ENCODE data around the gene COQ5. TPM values are rescaled to one million over a fixed set of nuclear protein-coding genes. Genes with fewer than 3 reads are reported as not detected.
"Not testable (repeated sequence)": the region's sequence is repeated elsewhere in the genome, so short reads cannot be mapped to it uniquely, and the experiment has no call there.

Gene COQ5
- total RNA-seq (2014; rRNA removed; shearing (Covaris generic)), result 34.4 and 39.3 TPM in 2 replicates

- DNase-seq (ENCODE audit: low read depth), result peak; percentile 81
Observed at GRCh38 chr12:120528861-120529525, at the start of gene COQ5. TSS of gene COQ5 (minus strand) at chr12:120529158. CDS start at chr12:120529141, 17 bp downstream.

- DNase-seq (ENCODE audit: low read depth), result no peak
Observed at GRCh38 chr12:120574106-120574505, 45.1 kb upstream of the COQ5 start.

- no peak for DNase-seq (ENCODE audit: low read depth)
Observed at GRCh38 chr12:120573560-120573959, 44.6 kb upstream of the COQ5 start.

- DNase-seq (ENCODE audit: low read depth), result no peak
Observed at GRCh38 chr12:120571299-120571698, 42.3 kb upstream of the COQ5 start.

- DNase-seq (ENCODE audit: low read depth), result no peak
Observed at GRCh38 chr12:120563495-120563894, 34.5 kb upstream of the COQ5 start.

GRCh38 chr12:120562906-120563305 lies 33.9 kb upstream of the COQ5 start:
- no peak for DNase-seq (ENCODE audit: low read depth)

GRCh38 chr12:120557589-120557988 lies 28.6 kb upstream of the COQ5 start:
- no peak for DNase-seq (ENCODE audit: low read depth)

GRCh38 chr12:120554678-120555077 lies 25.7 kb upstream of the COQ5 start:
- DNase-seq (ENCODE audit: low read depth), result no peak

GRCh38 chr12:120546050-120546386 lies 17.1 kb upstream of the COQ5 start:
- DNase-seq (ENCODE audit: low read depth), result no peak

- no peak for DNase-seq (ENCODE audit: low read depth)
Observed at GRCh38 chr12:120544691-120545090, 15.7 kb upstream of the COQ5 start.

- DNase-seq (ENCODE audit: low read depth), result no peak
Observed at GRCh38 chr12:120542166-120542565, 13.2 kb upstream of the COQ5 start.

GRCh38 chr12:120540445-120540844 lies 11.5 kb upstream of the COQ5 start:
- no peak for DNase-seq (ENCODE audit: low read depth)

- DNase-seq (ENCODE audit: low read depth), result peak; percentile 56
Observed at GRCh38 chr12:120539303-120539702, 10.3 kb upstream of the COQ5 start.

- DNase-seq (ENCODE audit: low read depth), result peak; percentile 96
Observed at GRCh38 chr12:120538281-120539156, 9.6 kb upstream of the COQ5 start.

GRCh38 chr12:120537856-120538220 lies 8.9 kb upstream of the COQ5 start:
- DNase-seq (ENCODE audit: low read depth), result peak; percentile 19

GRCh38 chr12:120536064-120536791 lies 7.3 kb upstream of the COQ5 start:
- DNase-seq (ENCODE audit: low read depth), result no peak

GRCh38 chr12:120534703-120535655 lies 6.0 kb upstream of the COQ5 start:
- DNase-seq (ENCODE audit: low read depth), result peak; percentile 84

GRCh38 chr12:120534203-120534702 lies 5.3 kb upstream of the COQ5 start, which contains the start of gene RNF10:
TSS of gene RNF10 (plus strand) at chr12:120534356. CDS start at chr12:120534812, 456 bp downstream.
- DNase-seq (ENCODE audit: low read depth), result peak; percentile 83

- no peak for DNase-seq (ENCODE audit: low read depth)
Observed at GRCh38 chr12:120532701-120533238, 3.8 kb upstream of the COQ5 start.

- not testable (repeated sequence) for DNase-seq (ENCODE audit: low read depth)
Observed at GRCh38 chr12:120530418-120530761, 1.4 kb upstream of the COQ5 start.

Data from M059J (cell line).